ENCODE measurements around the gene SEMA5A.

- TF ChIP-seq CTCF (IDR thresholded peaks at IDR 0.05) (no peak), EP300 (IDR thresholded peaks at IDR 0.05) (no peak), POLR2A (IDR thresholded peaks at IDR 0.05) (no peak), POLR2AphosphoS5 (IDR thresholded peaks at IDR 0.05) (no peak)
These were observed 280.2 kb downstream of the SEMA5A start for GRCh38 chr5:9265441-9266287.
